ENCODE results near the gene SMPD4.
"Not testable (repeated sequence)": the region's sequence is repeated elsewhere in the genome, so short reads cannot be mapped to it uniquely, and the experiment has no call there.

DNA sequence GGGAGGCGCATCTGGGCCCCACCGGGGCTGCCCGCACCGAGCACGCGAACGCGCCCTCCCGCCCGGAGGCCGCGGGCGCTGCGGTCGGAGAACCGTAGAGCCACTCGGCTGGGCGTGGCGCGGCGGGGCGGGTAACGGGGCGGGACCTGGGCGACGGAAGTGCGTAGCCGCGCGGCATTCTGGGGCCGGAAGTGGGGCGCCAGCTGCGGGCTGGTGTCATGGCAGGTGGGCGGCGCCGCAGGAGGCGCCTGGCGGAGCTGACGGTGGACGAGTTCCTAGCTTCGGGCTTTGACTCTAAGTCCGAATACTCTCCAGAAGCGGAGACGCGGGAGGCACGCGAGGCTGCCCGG is 47.7 kb upstream of the SMPD4 start:
- TF ChIP-seq POLR2A, CTCF (IDR thresholded peaks at IDR 0.05): not testable (repeated sequence)
